K562 (cell line): Measurements from ENCODE around the gene VRK1. TPM values are rescaled to one million over a fixed set of nuclear protein-coding genes. Genes with fewer than 3 reads are reported as not detected.

ENCODE experiments used
- ATAC-seq: fragments of 200-7000 bp; cut with Tn5 transposase; 3 replicates; pipeline ENCODE4 v1.9.1; 2020; ENCODE audit warnings: moderate library complexity
- BruUV-seq: library from RNA; stranded (reverse); fragments of 400-500 nt; replicated peaks from 2 replicates; lab custom pipeline; 2021; lab: Mats Ljungman, UMichigan
- CTCF ChIA-PET: fragments of 300-600 bp; formaldehyde crosslinking; extraction: SDS; loops from one replicate; lab custom pipeline; 2021; ENCODE audit warnings: low intra/inter-chr PET ratio; lab: Yijun Ruan, JAX
- POLR2A ChIA-PET: fragments of 300-600, 350-650 bp; sonication (Branson Sonifier 250); formaldehyde crosslinking; extraction: SDS; loops from one replicate; lab custom pipeline; 2021; ENCODE audit warnings: antibody characterized with exemption, inconsistent platforms; lab: Yijun Ruan, JAX
- DNase-seq, 4 experiments: peaks; one replicate each; pipeline versions ENCODE4 v3.0.0 to v3.0.0-alpha.2; 2011 to 2018; ENCODE audit warnings: low spot score in 3 of 4, mixed read lengths in 3 of 4; ENCODE audit errors: extremely low read depth in 1 of 4
- FAIRE-seq: peaks from 2 replicates; lab custom pipeline; 2011; peaks lifted over from hg19 to GRCh38; lab: Jason Lieb, UNC
- H2AFZ ChIP-seq: 2 replicates; pipeline ENCODE4 v1.6.0; 2011; ENCODE audit warnings: low read depth, low read length, control low read depth, inconsistent platforms
- H3K27ac ChIP-seq: fragments of 200-600 bp; 3 replicates; pipeline ENCODE4 v1.8.0; 2011; ENCODE audit warnings: low read depth, mild to moderate bottlenecking, control low read depth, inconsistent platforms, low read length, moderate library complexity, mixed read lengths; ENCODE audit errors: extremely low read depth
- H3K27me3 ChIP-seq, 2 experiments: fragments of 300-600 bp in 1 of 2; 2 replicates in 1 of 2; 3 replicates in 1 of 2; pipeline versions ENCODE4 v1.6.0 to v1.8.0; 2011; ENCODE audit warnings: inconsistent platforms in 2 of 2, low read length in 2 of 2, mild to moderate bottlenecking in 1 of 2, mixed read lengths in 1 of 2, moderate library complexity in 1 of 2; ENCODE audit not compliant: control insufficient read depth in 2 of 2, insufficient read depth in 2 of 2
- H3K36me3 ChIP-seq: fragments of 300-600 bp; 3 replicates; pipeline ENCODE4 v1.8.0; 2011; ENCODE audit warnings: mild to moderate bottlenecking, low read length, inconsistent platforms; ENCODE audit not compliant: control insufficient read depth, insufficient read depth
- H3K4me1 ChIP-seq, 2 experiments: fragments of 200-600 bp in 1 of 2; replicated peaks in 1 of 2; 2 replicates in 1 of 2; 3 replicates in 1 of 2; pipeline versions ENCODE4 v1.5.1 to v1.8.0; 2011; ENCODE audit warnings: inconsistent platforms in 2 of 2, low read length in 2 of 2, mild to moderate bottlenecking in 1 of 2, mixed read lengths in 1 of 2, moderate library complexity in 1 of 2; ENCODE audit not compliant: control insufficient read depth in 2 of 2, insufficient read depth in 2 of 2
- H3K4me2 ChIP-seq: 2 replicates; pipeline ENCODE4 v1.6.1; 2011; ENCODE audit warnings: low read length, control low read depth, inconsistent platforms, mixed read lengths; ENCODE audit not compliant: insufficient read depth
- H3K4me3 ChIP-seq: fragments of 200-600 bp; sonication (generic), shearing (Covaris generic); 2 replicates; pipeline ENCODE4 v1.5.1; 2016; ENCODE audit warnings: control low read depth, inconsistent platforms
- H3K79me2 ChIP-seq: fragments of 200-600 bp; 3 replicates; pipeline ENCODE4 v1.8.0; 2011; ENCODE audit warnings: low read length, inconsistent platforms; ENCODE audit not compliant: control insufficient read depth, insufficient read depth
- H3K9ac ChIP-seq, 2 experiments: 2 replicates each; pipeline versions ENCODE4 v1.6.0 to v1.6.1; 2011; ENCODE audit warnings: low read depth in 2 of 2, low read length in 2 of 2, control low read depth in 1 of 2, inconsistent platforms in 1 of 2, mild to moderate bottlenecking in 1 of 2, mixed read lengths in 1 of 2; ENCODE audit not compliant: insufficient read depth in 1 of 2
- H3K9me1 ChIP-seq: one replicate; pipeline ENCODE4 v1.6.0; 2011; ENCODE audit warnings: inconsistent platforms, mild to moderate bottlenecking, low read length, moderate library complexity; ENCODE audit not compliant: control insufficient read depth, insufficient read depth
- H3K9me3 ChIP-seq: replicated peaks from 2 replicates; pipeline ENCODE4 v1.5.1; 2011; ENCODE audit warnings: low read depth, low read length, inconsistent platforms; ENCODE audit not compliant: control insufficient read depth, insufficient read depth
- H4K20me1 ChIP-seq: replicated peaks from 2 replicates; pipeline ENCODE4 v1.6.1; 2011; ENCODE audit warnings: low read length, inconsistent platforms, mixed read lengths; ENCODE audit not compliant: control insufficient read depth, insufficient read depth
- CTCF ChIP-seq, 3 experiments: IDR thresholded peaks in 2 of 3; conservative IDR thresholded peaks in 1 of 3; 2 replicates each; pipeline ENCODE4 v1.5.1; 2011 to 2012; ENCODE audit warnings: low read length in 3 of 3, mild to moderate bottlenecking in 3 of 3, control low read depth in 2 of 3, improper control_type of control experiment in 1 of 3, inconsistent platforms in 1 of 3, low read depth in 1 of 3, mixed read lengths in 1 of 3, moderate library complexity in 1 of 3; ENCODE audit not compliant: insufficient read depth in 2 of 3
- E2F8 ChIP-seq: fragments of 450-650 bp; IDR thresholded peaks from 2 replicates; pipeline ENCODE4 v1.7.1; 2018; ENCODE audit warnings: mild to moderate bottlenecking, low read depth; ENCODE audit not compliant: partially characterized antibody
- HDAC3 ChIP-seq: fragments of 450-650 bp; IDR thresholded peaks from 2 replicates; pipeline ENCODE4 v1.6.1; 2018; ENCODE audit warnings: borderline replicate concordance, mild to moderate bottlenecking, moderate library complexity; ENCODE audit not compliant: partially characterized antibody
- HOXB6 ChIP-seq: fragments of 250-450 bp; sonication (Bioruptor Pico); IDR thresholded peaks from 2 replicates; pipeline ENCODE4 v1.5.1; 2022; ENCODE audit warnings: mild to moderate bottlenecking, borderline replicate concordance
- NONO ChIP-seq, 2 experiments: fragments of 200-400 bp in 1 of 2; fragments of 450-650 bp in 1 of 2; formaldehyde crosslinking in 1 of 2; IDR thresholded peaks; 2 replicates each; pipeline ENCODE4 v1.6.1; 2017; ENCODE audit warnings: low read depth in 2 of 2, mild to moderate bottlenecking in 2 of 2, moderate library complexity in 2 of 2, low read length in 1 of 2
- SLC30A9 ChIP-seq: fragments of 250-450 bp; sonication (Bioruptor Pico); IDR thresholded peaks from 2 replicates; pipeline ENCODE4 v1.8.0; 2022; ENCODE audit warnings: mild to moderate bottlenecking, moderate library complexity
- TFE3 ChIP-seq: fragments of 450-650 bp; formaldehyde crosslinking; IDR thresholded peaks from 2 replicates; pipeline ENCODE4 v1.4.0; 2020; ENCODE audit warnings: mild to moderate bottlenecking, mixed read lengths
- ZFP1 ChIP-seq: fragments of 450-650 bp; formaldehyde crosslinking; IDR thresholded peaks from 2 replicates; pipeline ENCODE4 v1.4.0; 2020; ENCODE audit warnings: mild to moderate bottlenecking, mixed read lengths
- ZFPM2 ChIP-seq: fragments of 250-450 bp; sonication (Bioruptor Pico); IDR thresholded peaks from 2 replicates; pipeline ENCODE4 v1.5.1; 2022; ENCODE audit warnings: mild to moderate bottlenecking
- ZKSCAN1 ChIP-seq: fragments of 150-350 bp; IDR thresholded peaks from 2 replicates; pipeline ENCODE4 v1.6.1; 2016; ENCODE audit warnings: low read depth, low read length
- ZNF165 ChIP-seq: fragments of 250-450 bp; sonication (Bioruptor Pico); IDR thresholded peaks from 2 replicates; pipeline ENCODE4 v1.4.0; 2020; ENCODE audit warnings: borderline replicate concordance
- ZNF75A ChIP-seq: fragments of 450-650 bp; formaldehyde crosslinking; IDR thresholded peaks from 2 replicates; pipeline ENCODE4 v1.4.0; 2020; ENCODE audit warnings: mild to moderate bottlenecking
- ZNF76 ChIP-seq: fragments of 250-450 bp; sonication (Bioruptor Pico); IDR thresholded peaks from 2 replicates; pipeline ENCODE4 v1.4.0; 2020; ENCODE audit warnings: mild to moderate bottlenecking, moderate library complexity, borderline replicate concordance
- WGBS: fragments of 100-300 bp; shearing (Covaris generic); methylation state at CpG from one replicate; pipeline ENCODE4 v1.1.6; 2016; ENCODE audit warnings: low coverage, mixed read lengths; ENCODE audit not compliant: insufficient coverage; ENCODE audit errors: missing lambda C conversion rate; 5-methylcytosine and 5-hydroxymethylcytosine counted together
- in situ Hi-C: fragments of 300-500 bp; cut with MboI; formaldehyde crosslinking; loops from 4 replicates; pipeline ENCODE4 v1.15.0; 2018; ENCODE audit warnings: inconsistent platforms, mixed read lengths
- intact Hi-C: fragments of 100-400 bp; cut with micrococcal nuclease; formaldehyde crosslinking; loops from 2 replicates; pipeline ENCODE4 v1.14.2; 2022
- polyA plus RNA-seq, 8 experiments: library from polyadenylated mRNA; depleted of rRNA in 4 of 8; stranded (reverse) in 5 of 8; unstranded in 3 of 8; fragments of >200 nt; fragmentation: Nextera tagmentation in 2 of 8; fragmentation: Illumina TruSeq in 1 of 8; extraction: Ambion mirVana in 2 of 8; extraction: Trizol in 1 of 8; gene quantifications; 2 replicates each; pipeline versions ENCODE4 v1.2.1 to v1.2.3, GENCODE V29; 2011 to 2014; ENCODE audit warnings: inconsistent platforms in 1 of 8, missing spikeins in 1 of 8
- total RNA-seq, 7 experiments: library from RNA; depleted of rRNA in 6 of 7; stranded (reverse); fragments of >200 nt in 6 of 7; fragmentation: Illumina TruSeq in 2 of 7; extraction: Trizol in 2 of 7; gene quantifications; 2 replicates each; pipeline versions ENCODE4 v1.2.1 to v1.2.3, GENCODE V29; 2011 to 2021; ENCODE audit warnings: low replicate concordance in 1 of 7

VRK1 gene
- total and polyA plus RNA-seq, 9 of the 15 experiments (the other 6 are each of a cell fraction or from before 2014, with no cell fraction given) = 83.6 to 177 (median 116) TPM

- POLR2A ChIA-PET = no interaction called here
- H3K4me1 ChIP-seq = peaks cover 8 to 12% of the 10 kb centered on the region in 2 experiments
- no peak for TF ChIP-seq ZKSCAN1
- TF ChIP-seq ZNF76 = no peak
- TF ChIP-seq NONO (IDR thresholded peaks at IDR 0.05; ENCODE audit: low read depth in 2 of 2, low read length in 1 of 2) = no peak
- TF ChIP-seq ZNF165 (CRISPR knock-in tag) = no peak
- TF ChIP-seq ZFPM2 (CRISPR knock-in tag) = no peak
- TF ChIP-seq HOXB6 (CRISPR knock-in tag) = no peak
- TF ChIP-seq ZNF75A (CRISPR knock-in tag) = no peak
- TF ChIP-seq HDAC3 = no peak
- no peak for TF ChIP-seq CTCF (IDR thresholded peaks at IDR 0.05 in 2 of 3, conservative IDR thresholded peaks at IDR 0.05 in 1 of 3; ENCODE audit: insufficient read depth in 2 of 3, low read depth in 1 of 3, low read length in 3 of 3)
- TF ChIP-seq SLC30A9 (CRISPR knock-in tag) = no peak
- no peak for TF ChIP-seq ZFP1
- no peak for TF ChIP-seq TFE3
- no peak for TF ChIP-seq E2F8
- TF ChIP-seq, all 486 proteins: peak for 0
- Histone ChIP-seq H3K9ac (no peak overlapping the region), H3K36me3 (peaks cover 23% of the 10 kb centered on the region; the same call in 2 of the 3 replicates), H3K27me3 (no peaks in the 10 kb centered on the region), H3K27ac (no peak overlapping the region), H4K20me1 (peaks cover 10% of the 10 kb centered on the region; the same call in 1 of the 2 replicates), H2AFZ (no peak overlapping the region), H3K4me2 (no peak overlapping the region), H3K9me1 (no peaks in the 10 kb centered on the region), H3K79me2 (peaks cover 100% of the 10 kb centered on the region), H3K4me3 (no peak overlapping the region), H3K9me3 (no peaks in the 10 kb centered on the region)
- in situ Hi-C loops (no loop called here), intact Hi-C loops (no loop called here)
- 85% methylated on average over 3 of the region's 3 CpGs for WGBS
- DNase-seq = no peak
- CTCF ChIA-PET = no interaction called here
- ATAC-seq = no peak
- no peak for FAIRE-seq
- no TSS peak for BruUV-seq
Observed at GRCh38 chr14:96811985-96812667, 14.9 kb downstream of the VRK1 start.
